ENCODE measurements around the gene B3GAT1. TPM values are rescaled to one million over a fixed set of nuclear protein-coding genes. Genes with fewer than 3 reads are reported as not detected.

B3GAT1 gene
- total RNA-seq, 4 donors from 2014 or later = 0.22 to 0.33 TPM; not detected in 2

- TF ChIP-seq CTCF (IDR thresholded peaks at IDR 0.05; ENCODE audit: low read depth) = no peak
Observed at GRCh38 chr11:134447696-134448095, 35.7 kb upstream of the B3GAT1 start.

- TF ChIP-seq CTCF (IDR thresholded peaks at IDR 0.05; ENCODE audit: low read depth) = no peak
Observed at GRCh38 chr11:134445601-134446325, 33.7 kb upstream of the B3GAT1 start.

- TF ChIP-seq CTCF (IDR thresholded peaks at IDR 0.05; ENCODE audit: low read depth) = no peak
Observed at GRCh38 chr11:134443246-134443645, 31.2 kb upstream of the B3GAT1 start.

GRCh38 chr11:134442246-134442645 is 30.2 kb upstream of the B3GAT1 start:
- no peak for TF ChIP-seq CTCF (IDR thresholded peaks at IDR 0.05; ENCODE audit: low read depth)

- no peak for TF ChIP-seq CTCF (IDR thresholded peaks at IDR 0.05; ENCODE audit: low read depth)
Observed at GRCh38 chr11:134441706-134442105, 29.7 kb upstream of the B3GAT1 start.

GRCh38 chr11:134441281-134441680 is 29.2 kb upstream of the B3GAT1 start:
- TF ChIP-seq CTCF (IDR thresholded peaks at IDR 0.05; ENCODE audit: low read depth) = no peak

DNA sequence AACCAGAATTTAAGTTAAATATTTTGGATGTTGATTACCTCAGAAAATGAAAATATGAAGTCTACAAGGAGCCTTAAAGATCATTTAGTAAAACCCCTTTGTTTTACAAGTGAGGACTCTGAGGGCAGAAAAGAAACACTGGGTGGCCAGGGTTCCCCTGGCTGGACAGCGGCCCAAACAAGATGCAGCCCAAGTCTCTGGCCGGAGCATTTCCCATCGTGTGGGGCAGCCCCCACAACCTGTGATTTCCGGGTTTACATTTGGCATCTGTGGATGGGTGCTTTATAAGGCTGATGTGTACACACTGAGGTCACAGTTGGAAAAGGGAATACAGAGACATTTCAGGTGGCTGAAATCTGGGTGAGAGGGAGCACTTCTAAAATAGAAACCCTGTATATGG is 28.8 kb upstream of the B3GAT1 start:
- TF ChIP-seq CTCF (IDR thresholded peaks at IDR 0.05; ENCODE audit: low read depth) = no peak
